Measurements from ENCODE around the gene VIT.

The VIT gene

GRCh38 chr2:36729067-36729466 lies 32.6 kb downstream of the VIT start:
- Histone ChIP-seq H3K36me3 (ENCODE audit: control insufficient read depth in 1 of 2, insufficient read depth in 2 of 2, low read length in 2 of 2) (no peaks in the 10 kb centered on the region), H3K27ac (ENCODE audit: low read depth, low read length) (no peak overlapping the region), H3K4me3 (ENCODE audit: low read depth in 1 of 2, low read length in 2 of 2) (no peak overlapping the region), H3K27me3 (ENCODE audit: control insufficient read depth in 1 of 2, insufficient read depth in 2 of 2, low read length in 2 of 2) (peaks cover 0 to 3% of the 10 kb centered on the region in 2 donors), H3K4me1 (ENCODE audit: control insufficient read depth in 1 of 2, insufficient read depth in 2 of 2, low read length in 2 of 2) (no peaks in the 10 kb centered on the region), H3K9me3 (ENCODE audit: control insufficient read depth in 1 of 2, low read length in 2 of 2) (peaks cover 0 to 3% of the 10 kb centered on the region in 2 donors), H3K9ac (ENCODE audit: low read depth in 1 of 2, low read length in 2 of 2) (no peak overlapping the region)

- Histone ChIP-seq H3K36me3 (ENCODE audit: control insufficient read depth in 1 of 2, insufficient read depth in 2 of 2, low read length in 2 of 2) (no peaks in the 10 kb centered on the region), H3K4me1 (ENCODE audit: control insufficient read depth in 1 of 2, insufficient read depth in 2 of 2, low read length in 2 of 2) (no peaks in the 10 kb centered on the region), H3K9ac (ENCODE audit: low read depth in 1 of 2, low read length in 2 of 2) (no peak overlapping the region), H3K27ac (ENCODE audit: low read depth, low read length) (no peak overlapping the region), H3K4me3 (ENCODE audit: low read depth in 1 of 2, low read length in 2 of 2) (no peak overlapping the region), H3K9me3 (ENCODE audit: control insufficient read depth in 1 of 2, low read length in 2 of 2) (peaks cover 0 to 3% of the 10 kb centered on the region in 2 donors), H3K27me3 (ENCODE audit: control insufficient read depth in 1 of 2, insufficient read depth in 2 of 2, low read length in 2 of 2) (peaks cover 0 to 3% of the 10 kb centered on the region in 2 donors)
These were observed 35.6 kb downstream of the VIT start for GRCh38 chr2:36731941-36732672.

GRCh38 chr2:36732673-36733036 lies 36.1 kb downstream of the VIT start:
- Histone ChIP-seq H3K36me3 (ENCODE audit: control insufficient read depth in 1 of 2, insufficient read depth in 2 of 2, low read length in 2 of 2) (no peaks in the 10 kb centered on the region), H3K4me3 (ENCODE audit: low read depth in 1 of 2, low read length in 2 of 2) (no peak overlapping the region), H3K4me1 (ENCODE audit: control insufficient read depth in 1 of 2, insufficient read depth in 2 of 2, low read length in 2 of 2) (no peaks in the 10 kb centered on the region), H3K9me3 (ENCODE audit: control insufficient read depth in 1 of 2, low read length in 2 of 2) (peaks cover 0 to 3% of the 10 kb centered on the region in 2 donors), H3K9ac (ENCODE audit: low read depth in 1 of 2, low read length in 2 of 2) (no peak overlapping the region), H3K27ac (ENCODE audit: low read depth, low read length) (no peak overlapping the region), H3K27me3 (ENCODE audit: control insufficient read depth in 1 of 2, insufficient read depth in 2 of 2, low read length in 2 of 2) (peaks cover 0 to 3% of the 10 kb centered on the region in 2 donors)

GRCh38 chr2:36733215-36733614 lies 36.7 kb downstream of the VIT start:
- peaks cover 0 to 3% of the 10 kb centered on the region in 2 donors for H3K9me3 ChIP-seq (ENCODE audit: control insufficient read depth in 1 of 2, low read length in 2 of 2)
- H3K36me3 ChIP-seq (ENCODE audit: control insufficient read depth in 1 of 2, insufficient read depth in 2 of 2, low read length in 2 of 2): no peaks in the 10 kb centered on the region
- H3K4me1 ChIP-seq (ENCODE audit: control insufficient read depth in 1 of 2, insufficient read depth in 2 of 2, low read length in 2 of 2): no peaks in the 10 kb centered on the region
- peaks cover 0 to 3% of the 10 kb centered on the region in 2 donors for H3K27me3 ChIP-seq (ENCODE audit: control insufficient read depth in 1 of 2, insufficient read depth in 2 of 2, low read length in 2 of 2)
- no peak overlapping the region for H3K4me3 ChIP-seq (ENCODE audit: low read depth in 1 of 2, low read length in 2 of 2)
- no peak overlapping the region for H3K27ac ChIP-seq (ENCODE audit: low read depth, low read length)
- no peak overlapping the region for H3K9ac ChIP-seq (ENCODE audit: low read depth in 1 of 2, low read length in 2 of 2)

DNA sequence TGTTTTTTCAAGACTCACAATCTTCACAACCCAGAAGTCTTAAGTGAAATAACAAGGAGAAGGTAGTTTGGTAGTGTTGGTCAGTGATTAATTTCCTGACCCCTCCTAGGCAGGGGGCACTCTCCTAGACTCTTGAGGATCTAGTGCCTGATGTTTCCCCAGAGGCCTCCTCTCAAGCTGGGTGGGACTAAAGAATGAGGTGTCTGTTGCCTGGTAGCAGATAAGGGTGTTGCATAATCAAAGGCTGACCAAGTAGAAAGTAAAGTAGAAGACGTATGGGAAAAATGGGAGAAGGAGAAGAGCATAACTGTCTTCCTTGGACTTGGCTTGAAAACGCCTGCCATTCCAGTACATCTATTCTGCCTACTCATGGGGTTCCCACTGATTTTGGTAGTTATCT lies 37.8 kb downstream of the VIT start:
- peaks cover 0 to 3% of the 10 kb centered on the region in 2 donors for H3K9me3 ChIP-seq (ENCODE audit: control insufficient read depth in 1 of 2, low read length in 2 of 2)
- H3K27ac ChIP-seq (ENCODE audit: low read depth, low read length): no peak overlapping the region
- no peak overlapping the region for H3K4me3 ChIP-seq (ENCODE audit: low read depth in 1 of 2, low read length in 2 of 2)
- no peaks in the 10 kb centered on the region for H3K36me3 ChIP-seq (ENCODE audit: control insufficient read depth in 1 of 2, insufficient read depth in 2 of 2, low read length in 2 of 2)
- no peaks in the 10 kb centered on the region for H3K4me1 ChIP-seq (ENCODE audit: control insufficient read depth in 1 of 2, insufficient read depth in 2 of 2, low read length in 2 of 2)
- peaks cover 0 to 3% of the 10 kb centered on the region in 2 donors for H3K27me3 ChIP-seq (ENCODE audit: control insufficient read depth in 1 of 2, insufficient read depth in 2 of 2, low read length in 2 of 2)
- no peak overlapping the region for H3K9ac ChIP-seq (ENCODE audit: low read depth in 1 of 2, low read length in 2 of 2)

- no peak overlapping the region for H3K4me3 ChIP-seq (ENCODE audit: low read depth in 1 of 2, low read length in 2 of 2)
- no peak overlapping the region for H3K27ac ChIP-seq (ENCODE audit: low read depth, low read length)
- H3K36me3 ChIP-seq (ENCODE audit: control insufficient read depth in 1 of 2, insufficient read depth in 2 of 2, low read length in 2 of 2): no peaks in the 10 kb centered on the region
- H3K27me3 ChIP-seq (ENCODE audit: control insufficient read depth in 1 of 2, insufficient read depth in 2 of 2, low read length in 2 of 2): no peaks in the 10 kb centered on the region
- no peak overlapping the region for H3K9ac ChIP-seq (ENCODE audit: low read depth in 1 of 2, low read length in 2 of 2)
- H3K9me3 ChIP-seq (ENCODE audit: control insufficient read depth in 1 of 2, low read length in 2 of 2): no peaks in the 10 kb centered on the region
- H3K4me1 ChIP-seq (ENCODE audit: control insufficient read depth in 1 of 2, insufficient read depth in 2 of 2, low read length in 2 of 2): no peaks in the 10 kb centered on the region
These were observed 40.7 kb downstream of the VIT start for GRCh38 chr2:36737131-36737750.

DNA sequence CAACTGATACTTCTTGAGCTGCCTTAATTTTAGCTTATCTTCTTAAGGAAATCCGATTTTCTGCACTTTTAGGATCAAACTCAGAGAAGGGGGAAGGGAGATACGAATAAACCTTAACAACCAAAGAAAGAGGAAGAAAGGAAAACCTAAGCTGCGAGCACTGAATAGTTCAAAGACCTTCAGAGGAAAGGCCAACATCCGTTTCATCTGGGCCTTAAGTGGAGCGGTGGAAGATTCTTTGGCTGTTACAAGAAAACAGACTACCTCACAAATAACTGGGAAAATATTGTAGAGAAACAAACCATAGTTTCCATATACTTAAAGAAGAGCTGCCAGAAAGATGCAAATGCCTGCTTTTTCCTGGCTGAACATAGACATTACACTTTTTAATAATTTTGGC lies 43.6 kb downstream of the VIT start:
- Histone ChIP-seq H3K9ac (ENCODE audit: low read depth in 1 of 2, low read length in 2 of 2) (no peak overlapping the region), H3K36me3 (ENCODE audit: control insufficient read depth in 1 of 2, insufficient read depth in 2 of 2, low read length in 2 of 2) (no peaks in the 10 kb centered on the region), H3K9me3 (ENCODE audit: control insufficient read depth in 1 of 2, low read length in 2 of 2) (no peaks in the 10 kb centered on the region), H3K27me3 (ENCODE audit: control insufficient read depth in 1 of 2, insufficient read depth in 2 of 2, low read length in 2 of 2) (no peaks in the 10 kb centered on the region), H3K4me3 (ENCODE audit: low read depth in 1 of 2, low read length in 2 of 2) (no peak overlapping the region), H3K27ac (ENCODE audit: low read depth, low read length) (no peak overlapping the region), H3K4me1 (ENCODE audit: control insufficient read depth in 1 of 2, insufficient read depth in 2 of 2, low read length in 2 of 2) (no peaks in the 10 kb centered on the region)

GRCh38 chr2:36741188-36741837 lies 44.8 kb downstream of the VIT start:
- Histone ChIP-seq H3K4me3 (ENCODE audit: low read depth in 1 of 2, low read length in 2 of 2) (no peak overlapping the region), H3K27me3 (ENCODE audit: control insufficient read depth in 1 of 2, insufficient read depth in 2 of 2, low read length in 2 of 2) (no peaks in the 10 kb centered on the region), H3K4me1 (ENCODE audit: control insufficient read depth in 1 of 2, insufficient read depth in 2 of 2, low read length in 2 of 2) (no peaks in the 10 kb centered on the region), H3K9ac (ENCODE audit: low read depth in 1 of 2, low read length in 2 of 2) (no peak overlapping the region), H3K27ac (ENCODE audit: low read depth, low read length) (no peak overlapping the region), H3K9me3 (ENCODE audit: control insufficient read depth in 1 of 2, low read length in 2 of 2) (no peaks in the 10 kb centered on the region), H3K36me3 (ENCODE audit: control insufficient read depth in 1 of 2, insufficient read depth in 2 of 2, low read length in 2 of 2) (no peaks in the 10 kb centered on the region)

GRCh38 chr2:36743954-36744353 lies 47.4 kb downstream of the VIT start:
- no peak overlapping the region for H3K9ac ChIP-seq (ENCODE audit: low read depth in 1 of 2, low read length in 2 of 2)
- no peak overlapping the region for H3K4me3 ChIP-seq (ENCODE audit: low read depth in 1 of 2, low read length in 2 of 2)
- H3K36me3 ChIP-seq (ENCODE audit: control insufficient read depth in 1 of 2, insufficient read depth in 2 of 2, low read length in 2 of 2): no peaks in the 10 kb centered on the region
- no peaks in the 10 kb centered on the region for H3K4me1 ChIP-seq (ENCODE audit: control insufficient read depth in 1 of 2, insufficient read depth in 2 of 2, low read length in 2 of 2)
- H3K27ac ChIP-seq (ENCODE audit: low read depth, low read length): no peak overlapping the region
- H3K27me3 ChIP-seq (ENCODE audit: control insufficient read depth in 1 of 2, insufficient read depth in 2 of 2, low read length in 2 of 2): peaks cover 0 to 2% of the 10 kb centered on the region in 2 donors
- no peaks in the 10 kb centered on the region for H3K9me3 ChIP-seq (ENCODE audit: control insufficient read depth in 1 of 2, low read length in 2 of 2)

- H3K4me1 ChIP-seq (ENCODE audit: control insufficient read depth in 1 of 2, insufficient read depth in 2 of 2, low read length in 2 of 2): no peaks in the 10 kb centered on the region
- H3K9ac ChIP-seq (ENCODE audit: low read depth in 1 of 2, low read length in 2 of 2): no peak overlapping the region
- no peak overlapping the region for H3K27ac ChIP-seq (ENCODE audit: low read depth, low read length)
- H3K36me3 ChIP-seq (ENCODE audit: control insufficient read depth in 1 of 2, insufficient read depth in 2 of 2, low read length in 2 of 2): no peaks in the 10 kb centered on the region
- peaks cover 0 to 2% of the 10 kb centered on the region in 2 donors for H3K27me3 ChIP-seq (ENCODE audit: control insufficient read depth in 1 of 2, insufficient read depth in 2 of 2, low read length in 2 of 2)
- no peak overlapping the region for H3K4me3 ChIP-seq (ENCODE audit: low read depth in 1 of 2, low read length in 2 of 2)
- H3K9me3 ChIP-seq (ENCODE audit: control insufficient read depth in 1 of 2, low read length in 2 of 2): no peaks in the 10 kb centered on the region
These were observed 51.7 kb downstream of the VIT start for GRCh38 chr2:36748166-36748565.
